ENCODE results near the gene CNPY4.
"Not testable (repeated sequence)": the region's sequence is repeated elsewhere in the genome, so short reads cannot be mapped to it uniquely, and the experiment has no call there.

The CNPY4 gene

GRCh38 chr7:100119970-100120732 lies 717 bp downstream of the CNPY4 start:
- DNase-seq (ENCODE audit: low read depth): peak; percentile 48

- no peak for DNase-seq (ENCODE audit: low read depth)
Measured at GRCh38 chr7:100120733-100121036, 1.3 kb downstream of the CNPY4 start.

DNA sequence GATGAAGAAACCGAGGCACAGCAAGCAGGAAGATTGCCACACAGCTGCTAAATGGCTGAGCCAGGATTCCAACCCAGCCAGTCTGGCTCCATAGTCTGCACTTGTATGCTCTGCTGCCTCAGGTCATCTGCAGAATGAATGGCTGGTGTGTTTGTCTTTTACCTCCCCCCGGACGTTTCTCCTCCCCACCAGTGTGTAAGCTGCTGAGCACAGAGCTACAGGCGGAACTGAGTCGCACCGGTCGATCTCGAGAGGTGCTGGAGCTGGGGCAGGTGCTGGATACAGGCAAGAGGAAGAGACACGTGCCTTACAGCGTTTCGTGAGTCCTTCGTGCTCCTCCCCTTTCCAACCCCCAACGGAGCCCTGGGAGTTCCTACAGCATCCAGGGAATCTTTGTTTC lies 2.6 kb downstream of the CNPY4 start:
- no peak for DNase-seq (ENCODE audit: low read depth)

DNA sequence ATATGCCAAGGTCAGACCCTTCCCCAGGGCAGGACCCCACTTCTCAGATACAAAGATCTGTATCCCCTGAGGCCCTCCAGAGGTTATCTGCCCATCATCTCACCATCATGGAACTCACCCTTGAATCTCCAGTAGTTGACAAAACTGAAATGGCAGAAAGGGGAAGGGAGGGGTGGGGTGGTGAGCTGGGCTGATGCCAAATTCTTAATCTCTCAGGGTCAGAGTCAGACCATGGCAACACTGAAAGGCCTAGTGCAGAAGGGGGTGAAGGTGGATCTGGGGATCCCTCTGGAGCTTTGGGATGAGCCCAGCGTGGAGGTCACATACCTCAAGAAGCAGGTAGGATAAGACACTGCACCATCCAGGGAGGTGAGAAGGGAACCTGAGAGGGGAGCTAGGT lies 3.1 kb downstream of the CNPY4 start:
- no peak for DNase-seq (ENCODE audit: low read depth)

- DNase-seq (ENCODE audit: low read depth): no peak
Measured at GRCh38 chr7:100124301-100125230, 5.1 kb downstream of the CNPY4 start.

DNA sequence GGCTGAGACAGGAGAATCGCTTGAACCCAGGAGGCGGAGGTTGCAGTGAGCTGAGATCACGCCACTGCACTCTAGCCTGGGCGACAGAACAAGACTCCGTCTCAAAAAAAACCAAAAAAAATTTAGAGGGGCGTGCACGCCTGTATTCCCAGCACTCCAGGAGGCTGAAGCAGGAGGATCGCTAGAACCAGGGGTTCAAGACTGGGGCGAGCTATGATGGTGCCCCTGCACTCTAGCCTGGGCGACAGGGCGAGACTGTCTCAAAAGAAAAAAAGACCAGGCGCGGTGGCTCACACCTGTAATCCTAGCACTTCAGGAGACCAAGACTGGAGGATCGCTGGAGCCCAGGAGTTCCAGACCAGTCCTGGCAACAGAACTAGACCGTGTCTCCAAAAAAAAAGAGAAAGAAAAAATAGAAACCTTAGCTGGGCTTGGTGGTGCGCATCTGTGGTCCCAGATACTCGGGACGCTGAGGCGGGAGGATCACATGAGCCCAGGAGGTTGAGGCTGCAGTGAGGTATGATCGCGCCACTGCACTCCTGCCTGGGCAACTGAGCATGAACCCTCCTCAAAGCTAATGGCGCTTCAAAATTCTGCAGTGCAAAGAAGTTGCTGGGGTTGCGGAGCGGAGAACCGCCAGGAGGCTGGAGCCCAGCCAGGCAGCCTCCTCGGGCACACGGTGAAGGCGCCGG lies 7.0 kb downstream of the CNPY4 start:
- no peak for DNase-seq (ENCODE audit: low read depth)

- peak; percentile 82 for DNase-seq (ENCODE audit: low read depth)
Measured at GRCh38 chr7:100126931-100127865, 7.8 kb downstream of the CNPY4 start, which contains the start of gene MBLAC1. MBLAC1 (plus strand) TSS chr7:100126967; CDS start chr7:100127396, 429 bp downstream.

DNA sequence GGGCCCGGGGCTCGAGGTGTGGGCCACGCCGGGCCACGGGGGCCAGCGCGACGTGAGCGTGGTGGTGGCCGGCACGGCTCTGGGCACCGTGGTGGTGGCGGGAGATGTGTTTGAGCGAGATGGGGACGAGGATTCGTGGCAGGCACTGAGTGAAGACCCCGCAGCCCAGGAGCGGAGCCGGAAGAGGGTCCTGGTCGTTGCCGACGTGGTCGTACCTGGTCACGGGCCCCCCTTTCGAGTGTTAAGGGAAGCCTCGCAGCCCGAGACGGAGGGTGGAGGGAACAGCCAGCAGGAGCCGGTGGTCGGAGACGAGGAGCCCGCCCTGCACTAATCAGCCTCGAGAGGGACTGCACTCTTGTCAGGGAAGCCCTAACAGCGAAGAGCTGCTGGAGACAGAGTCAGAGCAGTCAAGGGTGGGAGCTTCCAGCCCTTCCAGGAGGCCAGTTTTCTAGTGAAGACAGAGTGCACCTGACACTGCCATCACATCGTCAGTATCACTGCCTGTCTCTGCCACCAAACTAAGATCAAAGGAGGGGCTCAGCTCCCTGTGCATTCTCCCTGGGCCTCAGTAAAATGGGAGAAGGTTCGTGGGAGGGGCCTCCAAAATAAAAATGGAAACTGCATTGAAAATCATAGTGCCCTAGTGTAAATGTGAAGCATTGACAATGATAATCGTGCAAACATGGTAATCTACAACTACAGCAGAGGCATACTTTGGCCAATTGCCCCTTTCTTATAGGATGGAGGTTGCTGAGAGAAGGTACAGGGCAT lies 8.6 kb downstream of the CNPY4 start:
- DNase-seq (ENCODE audit: low read depth): no peak

DNA sequence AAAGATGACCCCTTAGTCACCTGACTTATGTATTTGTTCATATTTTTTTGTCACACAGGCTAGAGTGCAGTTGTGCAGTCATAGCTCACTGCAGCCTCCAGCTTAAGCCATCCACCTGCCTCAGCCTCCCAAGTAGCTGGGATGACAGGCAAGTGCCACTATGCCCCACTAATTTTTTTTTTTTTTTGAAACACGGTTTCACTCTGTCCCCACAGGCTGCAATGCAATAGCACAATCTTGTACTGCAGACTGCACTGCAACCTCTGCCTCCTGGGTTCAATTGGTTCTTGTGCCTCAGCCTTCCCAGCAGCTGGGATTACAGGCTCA lies 9.2 kb downstream of the CNPY4 start:
- DNase-seq (ENCODE audit: low read depth): no peak

GRCh38 chr7:100130220-100130607 lies 10.8 kb downstream of the CNPY4 start:
- DNase-seq (ENCODE audit: low read depth): not testable (repeated sequence)

DNA sequence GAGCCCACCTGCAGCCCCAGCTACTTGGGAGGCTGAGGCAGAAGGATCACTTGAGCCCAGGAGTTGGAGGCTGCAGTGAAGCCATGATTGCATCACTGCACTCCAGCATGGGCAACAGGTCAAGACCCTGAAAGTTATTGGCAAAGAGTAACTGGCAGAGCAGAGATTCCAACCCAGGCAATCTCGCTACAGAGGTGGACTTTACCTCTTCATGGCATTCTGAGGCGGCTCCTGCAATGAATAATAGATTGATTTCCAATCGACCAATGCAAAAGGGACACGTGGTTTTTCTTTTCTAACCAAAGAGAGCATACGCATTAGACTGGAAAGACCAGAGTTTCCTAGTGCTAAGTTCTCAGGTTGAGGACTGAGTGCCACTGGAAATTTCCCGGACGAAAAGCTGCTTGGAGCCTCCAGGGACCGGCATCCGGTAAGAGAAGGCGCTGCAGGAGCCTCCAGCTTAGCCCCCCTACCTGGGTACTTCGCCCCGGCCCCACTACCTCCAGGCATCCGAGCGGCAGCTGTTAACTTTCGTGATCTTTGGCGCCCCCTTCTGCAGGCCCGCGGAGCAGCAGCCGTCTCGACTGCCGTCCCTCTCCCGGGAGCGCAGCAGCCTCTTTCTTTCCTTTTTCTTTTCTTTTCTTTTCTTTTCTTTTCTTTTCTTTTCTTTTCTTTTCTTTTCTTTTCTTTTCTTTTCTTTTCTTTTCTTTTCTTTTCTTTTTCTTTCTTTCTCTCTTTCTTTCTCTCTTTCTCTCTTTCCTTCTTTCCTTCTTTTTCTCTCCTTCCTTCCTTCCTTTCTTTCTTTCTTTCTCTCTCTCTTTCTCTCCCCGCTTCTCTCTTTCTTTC lies 11.4 kb downstream of the CNPY4 start:
- DNase-seq (ENCODE audit: low read depth): peak; percentile 80

GRCh38 chr7:100132126-100132525 lies 12.7 kb downstream of the CNPY4 start:
- no peak for DNase-seq (ENCODE audit: low read depth)

DNA sequence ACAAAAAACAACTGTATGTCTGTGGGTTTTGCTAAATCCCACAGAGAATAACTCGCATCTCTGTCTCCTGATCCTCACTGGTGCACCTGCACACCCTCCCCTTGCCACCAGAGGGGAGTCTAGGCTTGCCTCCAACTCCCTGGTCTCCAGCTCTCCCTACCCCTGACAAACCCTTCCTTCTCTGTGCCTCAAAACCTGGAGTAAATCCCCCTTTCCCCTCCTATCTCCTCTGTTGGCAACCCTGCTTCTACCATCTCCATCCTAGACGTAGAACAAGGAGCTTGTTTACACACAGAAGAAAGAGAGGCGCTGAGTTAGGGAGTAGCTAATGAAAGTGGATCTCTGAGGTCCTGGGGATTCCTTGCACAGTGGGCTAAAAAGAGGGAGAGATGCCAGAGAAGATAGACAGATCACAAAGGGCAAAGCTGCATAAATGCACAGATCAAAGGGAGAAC lies 13.3 kb downstream of the CNPY4 start:
- DNase-seq (ENCODE audit: low read depth): no peak

- no peak for DNase-seq (ENCODE audit: low read depth)
Measured at GRCh38 chr7:100137851-100138760, 18.7 kb downstream of the CNPY4 start.

DNA sequence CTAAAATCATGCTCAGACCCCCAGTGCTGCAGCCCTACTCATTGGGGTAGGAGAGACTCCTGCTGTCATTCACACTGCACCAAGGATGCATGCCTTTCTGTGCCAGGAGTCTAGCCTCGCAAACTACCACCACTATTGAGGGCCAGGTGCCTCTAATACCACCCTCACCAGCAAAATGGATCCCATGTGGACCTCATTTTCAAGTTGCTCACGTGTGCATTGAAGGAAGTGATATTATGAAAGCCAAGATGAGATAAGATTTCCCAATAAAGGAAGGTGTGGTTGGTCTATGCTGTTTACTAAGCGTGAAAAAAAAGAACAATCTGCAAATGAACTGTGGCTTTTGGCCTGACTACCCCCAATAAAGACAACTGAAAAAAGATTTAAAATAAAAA lies 22.1 kb downstream of the CNPY4 start:
- no peak for DNase-seq (ENCODE audit: low read depth)

GRCh38 chr7:100142461-100142860 lies 23.0 kb downstream of the CNPY4 start:
- DNase-seq (ENCODE audit: low read depth): no peak

GRCh38 chr7:100146350-100146749 lies 26.9 kb downstream of the CNPY4 start:
- DNase-seq (ENCODE audit: low read depth): not testable (repeated sequence)

DNA sequence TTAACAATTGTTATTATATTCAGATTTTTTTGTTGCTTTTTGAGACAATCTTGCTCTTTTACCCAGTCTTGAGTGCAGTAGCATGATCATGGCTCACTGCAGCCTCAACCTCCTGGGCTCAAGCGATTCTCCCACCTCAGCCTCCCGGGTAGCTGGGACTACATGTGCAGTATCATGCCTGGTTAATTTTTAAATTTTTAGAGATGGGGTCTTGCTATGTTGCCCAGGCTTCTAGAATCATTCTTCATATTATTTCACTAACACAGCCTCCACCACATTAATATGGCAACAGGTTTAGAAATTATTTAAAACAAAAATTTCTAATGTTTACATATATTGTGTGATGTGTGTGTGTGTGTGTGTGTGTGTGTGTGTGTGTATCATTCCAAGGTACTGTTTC lies 27.8 kb downstream of the CNPY4 start:
- no peak for DNase-seq (ENCODE audit: low read depth)

DNA sequence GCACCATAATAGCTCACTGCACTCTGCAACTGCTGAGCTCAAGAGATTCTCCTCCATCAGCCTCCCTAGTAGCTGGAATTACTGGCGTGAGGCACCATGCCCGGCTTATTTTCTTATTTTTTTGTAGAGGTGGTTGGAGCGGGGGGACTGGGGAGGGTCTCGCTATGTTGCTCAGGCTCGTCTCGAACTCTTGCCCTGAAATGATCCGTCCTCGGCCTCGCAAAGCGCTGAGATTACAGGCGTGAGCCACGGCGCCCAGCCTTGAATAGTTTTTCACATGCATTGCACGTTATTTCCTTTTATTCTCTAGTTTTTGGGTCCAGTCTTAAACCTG lies 28.8 kb downstream of the CNPY4 start:
- DNase-seq (ENCODE audit: low read depth): no peak
